HG03378 (cell line): ENCODE measurements around the gene CSAG1.
"Not testable (repeated sequence)": the region's sequence is repeated elsewhere in the genome, so short reads cannot be mapped to it uniquely, and the experiment has no call there.

ENCODE experiments used
- ATAC-seq: cut with Tn5 transposase; IDR thresholded peaks from one replicate; pipeline ENCODE4 v1.9.1; 2021; ENCODE audit warnings: mild to moderate bottlenecking, moderate library complexity; ENCODE audit not compliant: unreplicated experiment

The CSAG1 gene

DNA sequence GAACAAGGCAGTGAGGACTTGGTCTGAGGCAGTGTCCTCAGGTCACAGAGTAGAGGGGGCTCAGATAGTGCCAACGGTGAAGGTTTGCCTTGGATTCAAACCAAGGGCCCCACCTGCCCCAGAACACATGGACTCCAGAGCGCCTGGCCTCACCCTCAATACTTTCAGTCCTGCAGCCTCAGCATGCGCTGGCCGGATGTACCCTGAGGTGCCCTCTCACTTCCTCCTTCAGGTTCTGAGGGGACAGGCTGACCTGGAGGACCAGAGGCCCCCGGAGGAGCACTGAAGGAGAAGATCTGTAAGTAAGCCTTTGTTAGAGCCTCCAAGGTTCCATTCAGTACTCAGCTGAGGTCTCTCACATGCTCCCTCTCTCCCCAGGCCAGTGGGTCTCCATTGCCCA is 33.1 kb downstream of the CSAG1 start:
- not testable (repeated sequence) for ATAC-seq

DNA sequence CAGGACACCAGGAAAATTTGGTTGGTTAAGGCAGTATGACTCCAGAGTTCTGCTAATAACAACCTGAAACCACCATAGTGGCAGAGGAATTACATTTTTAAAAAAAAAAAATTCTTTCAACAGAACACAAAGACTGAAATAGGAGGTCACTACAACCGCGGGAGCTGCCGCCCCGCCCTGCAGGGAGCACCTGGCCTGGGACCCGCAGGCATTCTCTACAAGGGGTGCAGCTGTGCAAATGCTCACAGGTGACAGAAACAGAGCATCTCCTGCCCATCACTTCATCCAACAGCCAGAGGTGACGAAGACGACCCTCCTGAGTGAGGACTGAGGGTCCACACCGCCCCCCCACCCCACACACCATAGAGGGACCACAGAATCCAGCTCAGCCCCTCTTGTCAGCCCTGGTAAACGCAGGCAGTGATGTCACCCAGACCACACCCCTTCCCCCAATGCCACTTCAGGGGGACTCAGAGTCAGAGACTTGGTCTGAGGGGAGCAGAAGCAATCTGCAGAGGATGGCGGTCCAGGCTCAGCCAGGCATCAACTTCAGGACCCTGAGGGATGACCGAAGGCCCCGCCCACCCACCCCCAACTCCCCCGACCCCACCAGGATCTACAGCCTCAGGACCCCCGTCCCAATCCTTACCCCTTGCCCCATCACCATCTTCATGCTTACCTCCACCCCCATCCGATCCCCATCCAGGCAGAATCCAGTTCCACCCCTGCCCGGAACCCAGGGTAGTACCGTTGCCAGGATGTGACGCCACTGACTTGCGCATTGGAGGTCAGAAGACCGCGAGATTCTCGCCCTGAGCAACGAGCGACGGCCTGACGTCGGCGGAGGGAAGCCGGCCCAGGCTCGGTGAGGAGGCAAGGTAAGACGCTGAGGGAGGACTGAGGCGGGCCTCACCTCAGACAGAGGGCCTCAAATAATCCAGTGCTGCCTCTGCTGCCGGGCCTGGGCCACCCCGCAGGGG is 35.3 kb downstream of the CSAG1 start, which contains the start of gene MAGEA3:
Gene MAGEA3 (plus strand): TSS at position 843 of the 980 bp plus-strand sequence. CDS start 2,039 bp downstream, outside the sequence.
- not testable (repeated sequence) for ATAC-seq

DNA sequence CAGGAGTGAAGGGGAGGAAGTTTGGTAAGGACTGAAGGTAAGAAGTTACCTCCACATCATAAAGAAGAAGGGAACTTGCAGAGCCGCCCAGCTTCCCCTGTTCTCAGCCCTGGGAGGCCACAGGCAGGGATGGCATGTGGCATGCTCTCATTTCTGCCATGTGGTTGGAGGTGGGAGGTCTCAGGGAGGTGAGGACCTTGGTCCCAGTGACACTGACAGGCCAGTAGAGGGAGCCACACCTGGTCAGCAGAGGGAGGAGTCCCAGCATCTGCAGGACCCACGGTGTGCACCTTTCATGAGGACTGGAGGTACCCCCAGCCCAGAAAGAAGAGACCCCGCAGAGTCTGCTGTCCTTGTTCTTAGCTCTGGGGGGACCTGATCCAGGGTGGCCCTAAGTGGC is 52.5 kb downstream of the CSAG1 start:
- ATAC-seq = not testable (repeated sequence)
